HepG2 (cell line): ENCODE results near the gene GP9. TPM values are rescaled to one million over a fixed set of nuclear protein-coding genes. Genes with fewer than 3 reads are reported as not detected.

ENCODE experiments used
- FOXA1 ChIP-seq, 2 experiments: fragments of 450-650 bp in 1 of 2; sonication (generic) in 1 of 2; formaldehyde crosslinking in 1 of 2; IDR thresholded peaks; 2 replicates each; pipeline versions ENCODE4 v1.4.0 to v1.6.1; 2016 to 2020; ENCODE audit warnings: missing genetic modification reagents in 1 of 2
- HOXA7 ChIP-seq: sonication (generic); formaldehyde crosslinking; IDR thresholded peaks from 2 replicates; pipeline ENCODE4 v1.8.1; 2022; ENCODE audit warnings: mild to moderate bottlenecking, missing genetic modification reagents, moderate library complexity
- RELA ChIP-seq: sonication (generic); formaldehyde crosslinking; IDR thresholded peaks from 2 replicates; pipeline ENCODE4 v1.4.0; 2020; ENCODE audit warnings: missing genetic modification reagents
- SIX4 ChIP-seq: sonication (generic); formaldehyde crosslinking; IDR thresholded peaks from 2 replicates; pipeline ENCODE4 v1.4.0; 2020; ENCODE audit warnings: missing genetic modification reagents
- ZFP36L2 ChIP-seq: sonication (generic); formaldehyde crosslinking; IDR thresholded peaks from 2 replicates; pipeline ENCODE4 v1.4.0; 2020; ENCODE audit warnings: missing genetic modification reagents
- ZMYM4 ChIP-seq: sonication (generic); formaldehyde crosslinking; IDR thresholded peaks from 2 replicates; pipeline ENCODE4 v1.8.1; 2023; ENCODE audit warnings: mild to moderate bottlenecking, missing genetic modification reagents
- ZNF224 ChIP-seq: sonication (generic); formaldehyde crosslinking; IDR thresholded peaks from 2 replicates; pipeline ENCODE4 v1.5.0; 2020; ENCODE audit warnings: mild to moderate bottlenecking, missing genetic modification reagents
- ZNF331 ChIP-seq: sonication (generic); formaldehyde crosslinking; IDR thresholded peaks from 2 replicates; pipeline ENCODE4 v1.4.0; 2020; ENCODE audit warnings: missing genetic modification reagents
- ZNF619 ChIP-seq: sonication (generic); formaldehyde crosslinking; IDR thresholded peaks from 2 replicates; pipeline ENCODE4 v1.4.0; 2020; ENCODE audit warnings: mild to moderate bottlenecking, missing genetic modification reagents
- polyA plus RNA-seq, 8 experiments: library from polyadenylated mRNA; depleted of rRNA in 3 of 8; stranded (reverse) in 7 of 8; unstranded in 1 of 8; fragments of >200 nt; fragmentation: Illumina TruSeq in 4 of 8; extraction: Trizol in 4 of 8; gene quantifications; 2 replicates each; pipeline versions ENCODE4 v1.2.1 to v1.2.3, GENCODE V29; 2011 to 2016; ENCODE audit warnings: low read depth in 4 of 8, missing spikeins in 1 of 8, mixed read lengths in 1 of 8; ENCODE audit not compliant: insufficient read depth in 1 of 8
- total RNA-seq, 5 experiments: library from RNA; depleted of rRNA; stranded (reverse); fragments of >200 nt; fragmentation: Illumina TruSeq; extraction: Trizol; gene quantifications; 2 replicates each; pipeline ENCODE4 v1.2.3, GENCODE V29; 2016; ENCODE audit warnings: low read depth in 1 of 5
- TF ChIP-seq, protein P1 (sequence below): sonication (generic); formaldehyde crosslinking; conservative IDR thresholded peaks from 2 replicates; pipeline ENCODE4 v1.4.0; 2020; ENCODE audit warnings: missing genetic modification reagents
- TF ChIP-seq, protein P2 (sequence below): sonication (generic); formaldehyde crosslinking; IDR thresholded peaks from 2 replicates; pipeline ENCODE4 v1.5.0; 2020; ENCODE audit warnings: mild to moderate bottlenecking, missing genetic modification reagents, borderline replicate concordance

GP9 gene
- total and polyA plus RNA-seq, 2 of the 13 experiments (the other 11 are each of a cell fraction or from before 2014, with no cell fraction given) = not detected

DNA sequence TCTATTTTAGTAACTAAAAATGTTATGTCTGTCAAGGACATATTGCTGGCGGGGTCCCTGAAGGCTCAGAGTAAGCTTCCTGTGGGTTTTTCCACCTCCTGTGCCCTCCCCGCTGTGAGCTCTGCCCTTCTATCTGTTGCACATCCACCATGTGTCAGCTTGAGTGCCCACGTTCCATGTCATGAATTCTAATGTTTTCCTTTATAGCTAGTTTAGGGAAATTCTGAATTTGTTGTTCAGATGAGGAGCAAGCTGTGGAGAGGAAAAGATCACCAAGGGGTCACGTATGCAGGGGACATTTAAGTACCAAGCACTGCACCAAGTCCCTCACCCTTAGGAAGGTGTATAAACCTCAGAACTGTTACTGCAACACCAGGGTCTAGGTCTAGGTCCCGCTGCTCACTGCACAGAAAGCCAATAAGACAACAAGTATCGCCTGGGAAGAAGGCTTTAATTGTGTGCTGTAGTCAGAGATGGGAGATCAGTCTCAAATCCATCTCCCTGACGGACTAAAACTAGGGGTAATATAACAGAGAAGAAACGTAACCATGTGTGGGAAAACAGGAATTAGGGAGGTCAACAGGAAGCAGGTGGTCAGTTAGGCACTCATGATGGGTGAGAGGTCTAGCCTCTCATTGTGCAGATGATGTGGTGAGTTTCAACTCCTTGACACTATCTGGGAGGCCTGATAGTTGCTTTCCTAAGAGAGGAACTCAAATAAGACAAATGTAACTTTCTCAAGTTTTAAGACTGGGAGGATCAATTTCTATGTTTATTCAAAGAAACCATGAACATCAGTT lies 9.7 kb downstream of the GP9 start (continued):
- TF ChIP-seq, protein P1, sequence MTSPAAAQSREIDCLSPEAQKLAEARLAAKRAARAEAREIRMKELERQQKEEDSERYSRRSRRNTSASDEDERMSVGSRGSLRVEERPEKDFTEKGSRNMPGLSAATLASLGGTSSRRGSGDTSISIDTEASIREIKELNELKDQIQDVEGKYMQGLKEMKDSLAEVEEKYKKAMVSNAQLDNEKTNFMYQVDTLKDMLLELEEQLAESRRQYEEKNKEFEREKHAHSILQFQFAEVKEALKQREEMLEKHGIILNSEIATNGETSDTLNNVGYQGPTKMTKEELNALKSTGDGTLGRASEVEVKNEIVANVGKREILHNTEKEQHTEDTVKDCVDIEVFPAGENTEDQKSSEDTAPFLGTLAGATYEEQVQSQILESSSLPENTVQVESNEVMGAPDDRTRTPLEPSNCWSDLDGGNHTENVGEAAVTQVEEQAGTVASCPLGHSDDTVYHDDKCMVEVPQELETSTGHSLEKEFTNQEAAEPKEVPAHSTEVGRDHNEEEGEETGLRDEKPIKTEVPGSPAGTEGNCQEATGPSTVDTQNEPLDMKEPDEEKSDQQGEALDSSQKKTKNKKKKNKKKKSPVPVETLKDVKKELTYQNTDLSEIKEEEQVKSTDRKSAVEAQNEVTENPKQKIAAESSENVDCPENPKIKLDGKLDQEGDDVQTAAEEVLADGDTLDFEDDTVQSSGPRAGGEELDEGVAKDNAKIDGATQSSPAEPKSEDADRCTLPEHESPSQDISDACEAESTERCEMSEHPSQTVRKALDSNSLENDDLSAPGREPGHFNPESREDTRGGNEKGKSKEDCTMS (CRISPR knock-in tag) = no peak
- TF ChIP-seq RELA (CRISPR knock-in tag) = no peak
- no peak for TF ChIP-seq ZNF224 (CRISPR knock-in tag)
- TF ChIP-seq FOXA1 (IDR thresholded peaks at IDR 0.05) = no peak
- no peak for TF ChIP-seq FOXA1 (CRISPR knock-in tag; IDR thresholded peaks at IDR 0.05)
- TF ChIP-seq ZNF331 (CRISPR knock-in tag) = no peak
- no peak for TF ChIP-seq ZNF619
- TF ChIP-seq SIX4 (CRISPR knock-in tag) = no peak
- TF ChIP-seq ZMYM4 (CRISPR knock-in tag) = no peak
- TF ChIP-seq ZFP36L2 (CRISPR knock-in tag) = no peak
- TF ChIP-seq, protein P2, sequence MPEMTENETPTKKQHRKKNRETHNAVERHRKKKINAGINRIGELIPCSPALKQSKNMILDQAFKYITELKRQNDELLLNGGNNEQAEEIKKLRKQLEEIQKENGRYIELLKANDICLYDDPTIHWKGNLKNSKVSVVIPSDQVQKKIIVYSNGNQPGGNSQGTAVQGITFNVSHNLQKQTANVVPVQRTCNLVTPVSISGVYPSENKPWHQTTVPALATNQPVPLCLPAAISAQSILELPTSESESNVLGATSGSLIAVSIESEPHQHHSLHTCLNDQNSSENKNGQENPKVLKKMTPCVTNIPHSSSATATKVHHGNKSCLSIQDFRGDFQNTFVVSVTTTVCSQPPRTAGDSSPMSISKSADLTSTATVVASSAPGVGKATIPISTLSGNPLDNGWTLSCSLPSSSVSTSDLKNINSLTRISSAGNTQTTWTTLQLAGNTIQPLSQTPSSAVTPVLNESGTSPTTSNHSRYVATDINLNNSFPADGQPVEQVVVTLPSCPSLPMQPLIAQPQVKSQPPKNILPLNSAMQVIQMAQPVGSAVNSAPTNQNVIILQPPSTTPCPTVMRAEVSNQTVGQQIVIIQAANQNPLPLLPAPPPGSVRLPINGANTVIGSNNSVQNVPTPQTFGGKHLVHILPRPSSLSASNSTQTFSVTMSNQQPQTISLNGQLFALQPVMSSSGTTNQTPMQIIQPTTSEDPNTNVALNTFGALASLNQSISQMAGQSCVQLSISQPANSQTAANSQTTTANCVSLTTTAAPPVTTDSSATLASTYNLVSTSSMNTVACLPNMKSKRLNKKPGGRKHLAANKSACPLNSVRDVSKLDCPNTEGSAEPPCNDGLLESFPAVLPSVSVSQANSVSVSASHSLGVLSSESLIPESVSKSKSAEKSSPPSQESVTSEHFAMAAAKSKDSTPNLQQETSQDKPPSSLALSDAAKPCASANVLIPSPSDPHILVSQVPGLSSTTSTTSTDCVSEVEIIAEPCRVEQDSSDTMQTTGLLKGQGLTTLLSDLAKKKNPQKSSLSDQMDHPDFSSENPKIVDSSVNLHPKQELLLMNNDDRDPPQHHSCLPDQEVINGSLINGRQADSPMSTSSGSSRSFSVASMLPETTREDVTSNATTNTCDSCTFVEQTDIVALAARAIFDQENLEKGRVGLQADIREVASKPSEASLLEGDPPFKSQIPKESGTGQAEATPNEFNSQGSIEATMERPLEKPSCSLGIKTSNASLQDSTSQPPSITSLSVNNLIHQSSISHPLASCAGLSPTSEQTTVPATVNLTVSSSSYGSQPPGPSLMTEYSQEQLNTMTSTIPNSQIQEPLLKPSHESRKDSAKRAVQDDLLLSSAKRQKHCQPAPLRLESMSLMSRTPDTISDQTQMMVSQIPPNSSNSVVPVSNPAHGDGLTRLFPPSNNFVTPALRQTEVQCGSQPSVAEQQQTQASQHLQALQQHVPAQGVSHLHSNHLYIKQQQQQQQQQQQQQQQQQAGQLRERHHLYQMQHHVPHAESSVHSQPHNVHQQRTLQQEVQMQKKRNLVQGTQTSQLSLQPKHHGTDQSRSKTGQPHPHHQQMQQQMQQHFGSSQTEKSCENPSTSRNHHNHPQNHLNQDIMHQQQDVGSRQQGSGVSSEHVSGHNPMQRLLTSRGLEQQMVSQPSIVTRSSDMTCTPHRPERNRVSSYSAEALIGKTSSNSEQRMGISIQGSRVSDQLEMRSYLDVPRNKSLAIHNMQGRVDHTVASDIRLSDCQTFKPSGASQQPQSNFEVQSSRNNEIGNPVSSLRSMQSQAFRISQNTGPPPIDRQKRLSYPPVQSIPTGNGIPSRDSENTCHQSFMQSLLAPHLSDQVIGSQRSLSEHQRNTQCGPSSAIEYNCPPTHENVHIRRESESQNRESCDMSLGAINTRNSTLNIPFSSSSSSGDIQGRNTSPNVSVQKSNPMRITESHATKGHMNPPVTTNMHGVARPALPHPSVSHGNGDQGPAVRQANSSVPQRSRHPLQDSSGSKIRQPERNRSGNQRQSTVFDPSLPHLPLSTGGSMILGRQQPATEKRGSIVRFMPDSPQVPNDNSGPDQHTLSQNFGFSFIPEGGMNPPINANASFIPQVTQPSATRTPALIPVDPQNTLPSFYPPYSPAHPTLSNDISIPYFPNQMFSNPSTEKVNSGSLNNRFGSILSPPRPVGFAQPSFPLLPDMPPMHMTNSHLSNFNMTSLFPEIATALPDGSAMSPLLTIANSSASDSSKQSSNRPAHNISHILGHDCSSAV = no peak
- no peak for TF ChIP-seq HOXA7 (CRISPR knock-in tag)
